Measurements from ENCODE around the gene SFT2D1. TPM values are rescaled to one million over a fixed set of nuclear protein-coding genes. Genes with fewer than 3 reads are reported as not detected.

Gene SFT2D1
- total and polyA plus RNA-seq, 9 of the 15 experiments (the other 6 are each of a cell fraction or from before 2014, with no cell fraction given): 54.4 to 140 (median 74.6) TPM

DNA sequence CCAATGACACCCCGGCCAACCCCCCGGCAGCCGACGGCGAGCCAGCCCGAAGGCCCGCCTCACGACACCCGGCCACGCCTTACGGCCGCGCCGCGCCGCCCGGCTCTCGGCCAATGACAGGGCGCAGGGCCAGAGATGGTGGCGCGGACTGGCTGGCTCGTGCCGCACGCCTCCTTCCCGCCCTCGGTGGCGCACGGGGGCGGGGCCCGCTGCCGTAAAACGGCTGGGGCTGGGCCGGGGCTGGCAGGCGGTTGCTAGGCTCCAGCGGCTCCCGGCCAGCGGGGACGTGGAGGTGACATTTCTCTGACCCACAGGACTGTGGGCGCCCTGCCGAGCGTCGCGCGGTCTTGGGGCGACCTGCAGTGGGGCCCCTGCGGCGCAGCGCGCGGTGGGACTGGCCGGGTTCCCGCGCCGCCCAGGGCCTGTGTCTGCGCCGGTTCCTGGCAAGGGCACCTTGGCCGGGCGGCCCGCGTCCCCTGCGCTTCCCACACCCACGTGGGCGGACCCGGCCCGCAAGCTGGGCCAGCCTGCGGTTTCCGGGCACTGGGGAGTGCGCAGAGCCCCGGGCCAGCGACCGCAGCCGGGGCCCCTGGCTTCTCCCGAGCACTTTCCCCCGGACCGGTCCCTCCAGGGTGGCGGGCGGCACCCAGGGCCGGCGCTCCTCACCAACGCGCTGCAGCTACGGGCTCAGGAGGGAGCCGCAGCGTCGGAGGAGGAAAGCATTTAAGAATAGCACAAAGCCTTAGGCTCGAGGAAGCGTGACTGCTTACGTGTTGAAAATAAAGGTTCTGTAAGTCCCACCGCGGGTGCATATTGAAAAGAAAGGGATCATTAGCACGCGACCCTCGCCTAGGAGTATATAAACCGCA lies 40.8 kb upstream of the SFT2D1 start, which contains the start of gene MPC1 (continued):
- TF ChIP-seq POLR2G (IDR thresholded peaks at IDR 0.05; ENCODE audit: low read depth, low read length) (peak; percentile 96), HDAC8 (tag; IDR thresholded peaks at IDR 0.05) (0 out of 2 replicates have a peak, but pooled peaks have one; percentile 35), TEAD1 (CRISPR knock-in tag; IDR thresholded peaks at IDR 0.05) (peak in 1 of 2 experiments; percentile 63; a peak in 3 of 4 replicates), CCNT2 (IDR thresholded peaks at IDR 0.05; ENCODE audit: borderline replicate concordance, extremely low read depth, insufficient read length, low read depth, low read length) (peak; percentile 85), USF2 (CRISPR knock-in tag; IDR thresholded peaks at IDR 0.05) (peak; percentile 27; the same call in 1 of the 2 replicates), ZNF239 (CRISPR knock-in tag; IDR thresholded peaks at IDR 0.05) (no peak), PHF20 (IDR thresholded peaks at IDR 0.05; ENCODE audit: partially characterized antibody) (peak; percentile 33), VEZF1 (CRISPR knock-in tag; IDR thresholded peaks at IDR 0.05) (peak; percentile 87), SIX5 (IDR thresholded peaks at IDR 0.05; ENCODE audit: borderline replicate concordance in 1 of 2, insufficient read depth in 1 of 2, low read depth in 1 of 2, low read length in 2 of 2) (no peak), ZNF75A (CRISPR knock-in tag; IDR thresholded peaks at IDR 0.05) (no peak), KAT7 (CRISPR knock-in tag; IDR thresholded peaks at IDR 0.05; ENCODE audit: borderline replicate concordance) (no peak; the same call in none of the 2 replicates), ZNF583 (CRISPR knock-in tag; IDR thresholded peaks at IDR 0.05) (peak; percentile 78; the same call in 1 of the 2 replicates), PHF21A (IDR thresholded peaks at IDR 0.05; ENCODE audit: borderline replicate concordance, low read depth) (no peak), ZBTB33 (CRISPR knock-in tag; IDR thresholded peaks at IDR 0.05) (no peak; the same call in 1 of the 2 replicates), RFX1 (IDR thresholded peaks at IDR 0.05) (peak; percentile 82), HDAC1 (IDR thresholded peaks at IDR 0.05) (peak in 1 of 2 experiments; percentile 77; a peak in 2 of 4 replicates)
- TF ChIP-seq, protein P1, sequence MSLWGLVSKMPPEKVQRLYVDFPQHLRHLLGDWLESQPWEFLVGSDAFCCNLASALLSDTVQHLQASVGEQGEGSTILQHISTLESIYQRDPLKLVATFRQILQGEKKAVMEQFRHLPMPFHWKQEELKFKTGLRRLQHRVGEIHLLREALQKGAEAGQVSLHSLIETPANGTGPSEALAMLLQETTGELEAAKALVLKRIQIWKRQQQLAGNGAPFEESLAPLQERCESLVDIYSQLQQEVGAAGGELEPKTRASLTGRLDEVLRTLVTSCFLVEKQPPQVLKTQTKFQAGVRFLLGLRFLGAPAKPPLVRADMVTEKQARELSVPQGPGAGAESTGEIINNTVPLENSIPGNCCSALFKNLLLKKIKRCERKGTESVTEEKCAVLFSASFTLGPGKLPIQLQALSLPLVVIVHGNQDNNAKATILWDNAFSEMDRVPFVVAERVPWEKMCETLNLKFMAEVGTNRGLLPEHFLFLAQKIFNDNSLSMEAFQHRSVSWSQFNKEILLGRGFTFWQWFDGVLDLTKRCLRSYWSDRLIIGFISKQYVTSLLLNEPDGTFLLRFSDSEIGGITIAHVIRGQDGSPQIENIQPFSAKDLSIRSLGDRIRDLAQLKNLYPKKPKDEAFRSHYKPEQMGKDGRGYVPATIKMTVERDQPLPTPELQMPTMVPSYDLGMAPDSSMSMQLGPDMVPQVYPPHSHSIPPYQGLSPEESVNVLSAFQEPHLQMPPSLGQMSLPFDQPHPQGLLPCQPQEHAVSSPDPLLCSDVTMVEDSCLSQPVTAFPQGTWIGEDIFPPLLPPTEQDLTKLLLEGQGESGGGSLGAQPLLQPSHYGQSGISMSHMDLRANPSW (CRISPR knock-in tag; IDR thresholded peaks at IDR 0.05): no peak; the same call in 1 of the 2 replicates
- TF ChIP-seq, protein P2, sequence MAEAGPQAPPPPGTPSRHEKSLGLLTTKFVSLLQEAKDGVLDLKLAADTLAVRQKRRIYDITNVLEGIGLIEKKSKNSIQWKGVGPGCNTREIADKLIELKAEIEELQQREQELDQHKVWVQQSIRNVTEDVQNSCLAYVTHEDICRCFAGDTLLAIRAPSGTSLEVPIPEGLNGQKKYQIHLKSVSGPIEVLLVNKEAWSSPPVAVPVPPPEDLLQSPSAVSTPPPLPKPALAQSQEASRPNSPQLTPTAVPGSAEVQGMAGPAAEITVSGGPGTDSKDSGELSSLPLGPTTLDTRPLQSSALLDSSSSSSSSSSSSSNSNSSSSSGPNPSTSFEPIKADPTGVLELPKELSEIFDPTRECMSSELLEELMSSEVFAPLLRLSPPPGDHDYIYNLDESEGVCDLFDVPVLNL (CRISPR knock-in tag; IDR thresholded peaks at IDR 0.05; ENCODE audit: low read depth): peak; percentile 97
